H1 (cell line): ENCODE measurements around the gene TEX30.

Source experiments
- CBX5 ChIP-seq: fragments of 300-800, 300-1000 bp; sonication (generic); IDR thresholded peaks from 2 replicates; pipeline ENCODE4 v1.7.1; 2016; ENCODE audit warnings: antibody characterized with exemption, low read length, low read depth
- CTCF ChIP-seq, 3 experiments: IDR thresholded peaks; 1 replicate in 2 of 3; 2 replicates in 1 of 3; pipeline versions ENCODE4 v1.5.1 to v1.6.1; 2011; ENCODE audit warnings: low read length in 3 of 3, mild to moderate bottlenecking in 3 of 3, inconsistent platforms in 2 of 3, low read depth in 1 of 3, moderate library complexity in 1 of 3; ENCODE audit not compliant: insufficient read depth in 1 of 3; ENCODE audit errors: control extremely low read depth in 1 of 3
- EGR1 ChIP-seq: IDR thresholded peaks from 2 replicates; pipeline ENCODE4 v1.6.1; 2011; ENCODE audit warnings: low read depth, low read length, borderline replicate concordance
- HDAC2 ChIP-seq, 2 experiments: fragments of 300-600 bp in 1 of 2; sonication (generic) in 1 of 2; IDR thresholded peaks; 2 replicates each; pipeline ENCODE4 v1.6.1; 2011 to 2012; ENCODE audit warnings: low read depth in 2 of 2, low read length in 2 of 2, mild to moderate bottlenecking in 2 of 2, moderate library complexity in 2 of 2, borderline replicate concordance in 1 of 2, inconsistent platforms in 1 of 2
- NANOG ChIP-seq: IDR thresholded peaks from 2 replicates; pipeline ENCODE4 v1.6.1; 2011; ENCODE audit warnings: low read length, low read depth, mild to moderate bottlenecking, inconsistent platforms; ENCODE audit not compliant: insufficient read depth, poor library complexity, severe bottlenecking
- PHF8 ChIP-seq: fragments of 200-600 bp; sonication (generic); conservative IDR thresholded peaks from 2 replicates; pipeline ENCODE4 v1.7.1; 2012; ENCODE audit warnings: low read depth, mild to moderate bottlenecking, inconsistent platforms, low read length, moderate library complexity
- POLR2A ChIP-seq, 2 experiments: IDR thresholded peaks; 1 replicate in 1 of 2; 2 replicates in 1 of 2; pipeline ENCODE4 v1.6.1; 2011; ENCODE audit warnings: low read depth in 2 of 2, low read length in 2 of 2, mild to moderate bottlenecking in 2 of 2; ENCODE audit errors: control extremely low read depth in 1 of 2
- POLR2AphosphoS5 ChIP-seq: IDR thresholded peaks from 2 replicates; pipeline ENCODE4 v1.6.1; 2011; ENCODE audit warnings: low read depth, low read length
- SP1 ChIP-seq: IDR thresholded peaks from 2 replicates; pipeline ENCODE4 v1.6.1; 2011; ENCODE audit warnings: low read depth, low read length
- SUZ12 ChIP-seq: fragments of 200-600 bp; sonication (generic); IDR thresholded peaks from 2 replicates; pipeline ENCODE4 v1.6.1; 2012; ENCODE audit warnings: mild to moderate bottlenecking, inconsistent platforms, low read length, moderate library complexity, mixed read lengths
- TAF1 ChIP-seq: IDR thresholded peaks from 2 replicates; pipeline ENCODE4 v1.6.1; 2011; ENCODE audit warnings: mild to moderate bottlenecking, low read depth, low read length

- TF ChIP-seq CBX5 (no peak), POLR2AphosphoS5 (no peak), EGR1 (no peak), PHF8 (no peak), CTCF (IDR thresholded peaks at IDR 0.05; ENCODE audit: control extremely low read depth in 1 of 3, insufficient read depth in 1 of 3, low read depth in 1 of 3, low read length in 3 of 3) (no peak), NANOG (no peak), SP1 (no peak), POLR2A (IDR thresholded peaks at IDR 0.05; ENCODE audit: control extremely low read depth in 1 of 2, low read depth in 2 of 2, low read length in 2 of 2) (no peak), SUZ12 (no peak), HDAC2 (IDR thresholded peaks at IDR 0.05; ENCODE audit: borderline replicate concordance in 1 of 2, low read depth in 2 of 2, low read length in 2 of 2) (no peak), TAF1 (no peak)
Observed at GRCh38 chr13:102721800-102722231, 51.8 kb downstream of the TEX30 start.
